Kidney epithelial cell (primary cell): ENCODE results near the gene CRACDL. TPM values are rescaled to one million over a fixed set of nuclear protein-coding genes. Genes with fewer than 3 reads are reported as not detected.
"Not testable (repeated sequence)": the region's sequence is repeated elsewhere in the genome, so short reads cannot be mapped to it uniquely, and the experiment has no call there.

Experiments used
- DNase-seq: peaks from one replicate; pipeline ENCODE4 v3.0.0-alpha.2; 2010; ENCODE audit warnings: low read depth
- H3K27me3 ChIP-seq: 2 replicates; pipeline ENCODE4 v1.6.0; 2011; ENCODE audit warnings: low read length; ENCODE audit not compliant: control insufficient read depth, insufficient read depth
- H3K36me3 ChIP-seq: 2 replicates; pipeline ENCODE4 v1.5.1; 2011; ENCODE audit warnings: low read length; ENCODE audit not compliant: control insufficient read depth, insufficient read depth
- H3K4me3 ChIP-seq: 2 replicates; pipeline ENCODE4 v1.5.1; 2011; ENCODE audit warnings: low read depth, mild to moderate bottlenecking, control low read depth, low read length
- CTCF ChIP-seq: IDR thresholded peaks from 2 replicates; pipeline ENCODE4 v1.5.1; 2011; ENCODE audit warnings: mild to moderate bottlenecking, moderate library complexity, low read length, control low read depth, inconsistent platforms; ENCODE audit not compliant: insufficient read depth, poor library complexity, severe bottlenecking
- total RNA-seq: library from RNA; depleted of rRNA; stranded (reverse); fragments of >200 nt; gene quantifications from 2 replicates; pipeline ENCODE4 v1.2.3, GENCODE V29; 2015

CRACDL gene
- total RNA-seq, 1 donor from 2014 or later = 1.4 TPM

GRCh38 chr2:98882368-98882767 is 53.7 kb downstream of the CRACDL start:
- H3K27me3 ChIP-seq = no peaks in the 10 kb centered on the region
- no peak for DNase-seq
- no peak for TF ChIP-seq CTCF
- H3K4me3 ChIP-seq = no peak overlapping the region
- H3K36me3 ChIP-seq = no peaks in the 10 kb centered on the region

- no peaks in the 10 kb centered on the region for H3K27me3 ChIP-seq
- no peak overlapping the region for H3K4me3 ChIP-seq
- no peak for TF ChIP-seq CTCF
- DNase-seq = no peak
- H3K36me3 ChIP-seq = no peaks in the 10 kb centered on the region
Observed at GRCh38 chr2:98881153-98881650, 54.8 kb downstream of the CRACDL start.

GRCh38 chr2:98880266-98881152 is 55.5 kb downstream of the CRACDL start:
- H3K27me3 ChIP-seq = no peaks in the 10 kb centered on the region
- no peak overlapping the region for H3K4me3 ChIP-seq
- TF ChIP-seq CTCF = no peak
- no peaks in the 10 kb centered on the region for H3K36me3 ChIP-seq
- DNase-seq = no peak

GRCh38 chr2:98877658-98878057 is 58.4 kb downstream of the CRACDL start:
- not testable (repeated sequence) for H3K27me3 ChIP-seq, DNase-seq, H3K4me3 ChIP-seq, H3K36me3 ChIP-seq

GRCh38 chr2:98876741-98877140 is 59.3 kb downstream of the CRACDL start:
- no peak for TF ChIP-seq CTCF
- H3K27me3 ChIP-seq = no peaks in the 10 kb centered on the region
- H3K36me3 ChIP-seq = no peaks in the 10 kb centered on the region
- DNase-seq = no peak
- no peak overlapping the region for H3K4me3 ChIP-seq

- no peaks in the 10 kb centered on the region for H3K36me3 ChIP-seq
- H3K4me3 ChIP-seq = no peak overlapping the region
- TF ChIP-seq CTCF = no peak
- H3K27me3 ChIP-seq = no peaks in the 10 kb centered on the region
- no peak for DNase-seq
Observed at GRCh38 chr2:98875746-98876145, 60.3 kb downstream of the CRACDL start.
